Airway epithelial cell (primary cell): ENCODE data around the gene TRPC4AP. TPM values are rescaled to one million over a fixed set of nuclear protein-coding genes. Genes with fewer than 3 reads are reported as not detected.

Source experiments
- total RNA-seq: library from RNA; depleted of rRNA; stranded (reverse); fragments of >200 nt; gene quantifications from 2 replicates; pipeline ENCODE4 v1.2.3, GENCODE V29; 2015

The TRPC4AP gene, protein sequence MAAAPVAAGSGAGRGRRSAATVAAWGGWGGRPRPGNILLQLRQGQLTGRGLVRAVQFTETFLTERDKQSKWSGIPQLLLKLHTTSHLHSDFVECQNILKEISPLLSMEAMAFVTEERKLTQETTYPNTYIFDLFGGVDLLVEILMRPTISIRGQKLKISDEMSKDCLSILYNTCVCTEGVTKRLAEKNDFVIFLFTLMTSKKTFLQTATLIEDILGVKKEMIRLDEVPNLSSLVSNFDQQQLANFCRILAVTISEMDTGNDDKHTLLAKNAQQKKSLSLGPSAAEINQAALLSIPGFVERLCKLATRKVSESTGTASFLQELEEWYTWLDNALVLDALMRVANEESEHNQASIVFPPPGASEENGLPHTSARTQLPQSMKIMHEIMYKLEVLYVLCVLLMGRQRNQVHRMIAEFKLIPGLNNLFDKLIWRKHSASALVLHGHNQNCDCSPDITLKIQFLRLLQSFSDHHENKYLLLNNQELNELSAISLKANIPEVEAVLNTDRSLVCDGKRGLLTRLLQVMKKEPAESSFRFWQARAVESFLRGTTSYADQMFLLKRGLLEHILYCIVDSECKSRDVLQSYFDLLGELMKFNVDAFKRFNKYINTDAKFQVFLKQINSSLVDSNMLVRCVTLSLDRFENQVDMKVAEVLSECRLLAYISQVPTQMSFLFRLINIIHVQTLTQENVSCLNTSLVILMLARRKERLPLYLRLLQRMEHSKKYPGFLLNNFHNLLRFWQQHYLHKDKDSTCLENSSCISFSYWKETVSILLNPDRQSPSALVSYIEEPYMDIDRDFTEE
- 45.9 and 58.5 TPM in 2 replicates for total RNA-seq

DNA sequence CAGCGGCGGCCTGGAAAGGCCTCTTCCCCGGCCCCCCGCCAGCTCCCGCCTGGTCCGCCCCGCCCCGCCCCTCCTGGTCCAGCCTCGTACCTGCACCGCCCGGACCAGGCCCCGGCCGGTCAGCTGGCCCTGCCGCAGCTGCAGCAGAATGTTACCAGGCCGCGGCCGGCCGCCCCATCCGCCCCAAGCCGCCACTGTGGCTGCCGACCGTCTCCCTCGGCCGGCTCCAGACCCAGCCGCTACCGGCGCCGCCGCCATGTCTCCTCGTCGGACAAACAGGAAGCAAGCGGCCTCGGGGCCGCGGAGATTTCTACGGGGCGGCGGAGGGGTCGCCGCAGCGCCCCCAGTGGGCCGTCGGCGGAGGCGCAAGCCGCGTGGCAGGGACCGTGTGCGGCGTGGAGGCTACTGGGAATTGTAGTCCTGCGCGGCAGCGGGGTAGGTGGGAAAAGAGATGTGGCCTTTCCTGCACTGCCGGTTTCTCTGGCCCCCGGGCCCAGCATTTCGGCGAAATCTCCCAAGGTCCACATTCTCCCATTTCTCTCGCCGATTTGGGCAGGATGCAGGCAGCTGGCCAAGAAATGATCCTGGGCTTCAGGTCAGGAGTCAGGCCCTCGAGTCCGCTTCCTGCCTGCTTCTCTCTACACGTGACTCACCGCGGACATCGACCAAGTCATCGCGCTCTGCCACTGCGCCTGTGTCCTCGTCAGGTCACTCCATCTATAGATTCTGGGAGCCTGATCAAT lies at the start of gene TRPC4AP:
TSS of gene TRPC4AP (minus strand) at position 284 of the 743 bp plus-strand sequence. CDS start at position 258, 26 bp downstream.

DNA sequence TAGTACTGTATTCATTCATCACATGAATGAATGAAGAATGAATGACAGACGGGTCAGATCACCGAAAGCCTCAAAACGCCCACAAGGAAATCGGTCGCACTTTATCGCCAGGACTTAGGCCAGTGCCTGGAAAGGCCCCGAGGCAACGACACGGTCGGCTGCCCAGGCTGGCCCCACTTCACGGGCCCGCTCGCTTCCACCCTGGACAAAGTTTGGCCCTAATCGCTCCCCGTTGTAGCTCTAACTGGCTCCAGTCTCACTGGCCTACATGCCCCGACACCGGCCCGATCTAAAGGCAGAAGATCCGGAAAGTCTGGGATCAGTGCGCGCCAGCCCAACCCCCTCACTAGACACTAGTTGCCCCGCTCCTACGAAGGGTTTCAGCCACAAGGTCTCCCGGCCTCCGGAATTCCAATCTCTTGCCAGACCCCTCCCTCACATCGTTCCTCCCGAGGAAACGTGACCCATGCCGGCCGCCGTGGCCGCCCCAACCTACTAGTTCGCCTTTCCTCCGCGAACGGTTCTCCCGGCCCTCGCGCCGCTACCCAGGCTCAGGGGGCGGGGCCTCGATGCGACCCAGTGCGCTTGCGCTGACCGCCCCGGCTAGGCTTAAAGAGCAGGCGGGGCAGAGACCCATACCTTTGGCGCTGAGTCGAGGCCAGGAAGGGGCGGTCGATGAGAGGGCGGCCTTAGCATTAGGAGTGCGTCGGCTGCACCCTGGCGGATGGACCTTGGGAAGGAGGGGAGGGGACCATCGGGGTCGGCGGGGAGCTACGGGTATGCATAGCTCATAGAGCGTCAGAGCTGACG lies 137.2 kb downstream of the TRPC4AP start, which contains the start of the genes GSS and MYH7B:
TSS of gene GSS (minus strand) at position 576 of the 810 bp plus-strand sequence. CDS start 3,954 bp downstream, outside the sequence.
TSS of gene MYH7B (plus strand) at position 638 of the 810 bp plus-strand sequence. CDS start 22,138 bp downstream, outside the sequence.

Other genes starting within 250 kb of the TRPC4AP start
- gene GGT7, start 220.0 kb downstream of the TRPC4AP start, total RNA-seq = 3.4 and 3.5 TPM in 2 replicates
- gene ACSS2, start 216.2 kb downstream of the TRPC4AP start, total RNA-seq = 80.3 and 81.4 TPM in 2 replicates
- 79.0 and 83.2 TPM in 2 replicates for gene GSS, start 137.0 kb downstream of the TRPC4AP start, total RNA-seq
- under 0.01 TPM in 1 of 2 replicates, not detected in the other for gene MYH7B, start 136.9 kb downstream of the TRPC4AP start, total RNA-seq
- 22.2 and 22.6 TPM in 2 replicates for gene EDEM2, start 54.5 kb upstream of the TRPC4AP start, total RNA-seq
- 74.8 and 97.8 TPM in 2 replicates for gene PROCR, start 79.3 kb upstream of the TRPC4AP start, total RNA-seq
- gene MMP24, start 133.9 kb upstream of the TRPC4AP start, total RNA-seq = not detected in 2 replicates
- gene MMP24OS, start 185.3 kb upstream of the TRPC4AP start, total RNA-seq = 15.9 and 30.8 TPM in 2 replicates
- 222 and 278 TPM in 2 replicates for gene EIF6, start 192.0 kb upstream of the TRPC4AP start, total RNA-seq
- gene FAM83C, start 199.6 kb upstream of the TRPC4AP start, total RNA-seq = 1.2 and 3.2 TPM in 2 replicates